SK-N-MC (cell line): Measurements from ENCODE around the gene LRRN4.

Source experiments
- EZH2 ChIP-seq: fragments of 200-600 bp; sonication (generic); IDR thresholded peaks from one replicate; pipeline ENCODE4 v1.6.1; 2017; ENCODE audit warnings: antibody characterized with exemption
- FOXP2 ChIP-seq: optimal IDR thresholded peaks from 2 replicates; pipeline ENCODE3; 2011; ENCODE audit warnings: mild to moderate bottlenecking, moderate library complexity; ENCODE audit not compliant: insufficient read depth; ENCODE audit errors: extremely low read length, control extremely low read depth
- POLR2AphosphoS5 ChIP-seq: IDR thresholded peaks from 2 replicates; pipeline ENCODE4 v1.6.1; 2012; ENCODE audit warnings: mild to moderate bottlenecking, low read depth, low read length, borderline replicate concordance

DNA sequence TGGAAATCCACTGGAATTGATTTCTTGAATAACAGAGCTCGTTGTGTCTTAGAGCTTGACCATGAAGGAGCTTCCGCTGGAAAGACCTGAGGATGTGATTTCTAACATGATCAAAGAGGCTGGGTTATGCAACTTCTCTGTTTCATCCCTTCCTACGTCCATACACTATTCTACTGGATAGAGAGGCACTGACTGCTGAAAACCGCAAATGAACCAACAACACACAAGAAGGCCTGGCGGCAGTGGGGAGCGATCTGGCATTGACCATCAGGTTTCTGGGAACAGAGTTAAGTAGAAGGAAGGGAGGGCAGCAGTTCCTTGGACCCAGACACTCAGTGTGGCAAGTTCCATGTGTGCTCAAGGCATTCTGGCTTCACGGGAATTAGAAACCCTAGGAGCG, 13.3 kb downstream of the LRRN4 start:
- TF ChIP-seq POLR2AphosphoS5 (no peak), EZH2 (no peak), FOXP2 (no peak)
